GM13977 (cell line): ENCODE data around the gene LRRC10B.

ENCODE experiments used
- DNase-seq: peaks from one replicate; pipeline ENCODE4 v3.0.0; 2012; ENCODE audit warnings: low spot score
- CTCF ChIP-seq: IDR thresholded peaks from 2 replicates; pipeline ENCODE4 v1.5.1; 2012; ENCODE audit warnings: mild to moderate bottlenecking, control low read depth; ENCODE audit not compliant: insufficient read depth; ENCODE audit errors: extremely low read depth, missing control alignments
- in situ Hi-C: fragments of 300-500 bp; cut with MboI; formaldehyde crosslinking; loops from one replicate; pipeline ENCODE4 v1.12.0; 2022; ENCODE audit warnings: low sequenced_read_pairs, low pct_unique_long_range_greater_than_20kb, mixed read lengths, inconsistent platforms; ENCODE audit not compliant: unreplicated experiment

Gene LRRC10B

GRCh38 chr11:61555978-61556377, 47.4 kb downstream of the LRRC10B start:
- TF ChIP-seq CTCF: no peak
- DNase-seq: no peak
- in situ Hi-C loops: no loop called here

GRCh38 chr11:61556621-61557020, 48.1 kb downstream of the LRRC10B start:
- TF ChIP-seq CTCF: no peak
- in situ Hi-C loops: no loop called here
- no peak for DNase-seq
